ENCODE measurements around the gene SPTBN4.
A peak's percentile ranks its signal among the peaks of the same experiment; 100 is the strongest.
"Not testable (repeated sequence)": the region's sequence is repeated elsewhere in the genome, so short reads cannot be mapped to it uniquely, and the experiment has no call there.

SPTBN4 gene

DNA sequence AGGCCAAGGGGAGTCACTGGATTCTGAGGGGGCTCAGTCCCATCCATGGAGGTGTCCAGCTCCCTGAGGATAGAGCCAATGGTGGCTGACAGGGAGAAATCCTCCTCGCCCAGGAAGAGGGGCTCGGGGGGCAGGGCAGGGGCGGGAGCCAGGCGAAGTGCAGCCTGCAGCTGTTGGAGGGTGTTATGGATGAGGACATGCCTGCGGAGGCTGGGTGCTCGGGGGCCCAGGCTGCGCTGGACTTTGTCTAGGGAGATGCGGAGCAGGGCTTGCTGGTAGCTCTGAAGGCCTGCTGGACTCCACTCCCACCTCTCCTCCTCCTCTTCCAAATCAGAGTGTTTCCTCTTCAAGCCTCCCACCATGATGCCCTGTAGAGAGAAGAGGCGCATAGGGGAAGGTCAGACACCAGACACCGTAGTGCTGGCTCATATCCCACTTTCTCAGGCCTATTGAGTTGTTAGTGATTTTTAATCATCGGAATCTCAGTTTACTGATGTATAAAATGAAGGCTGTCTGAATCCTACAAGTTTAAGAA, 25.0 kb upstream of the SPTBN4 start:
- no peak for DNase-seq (ENCODE audit: low read depth in 2 of 2)

DNA sequence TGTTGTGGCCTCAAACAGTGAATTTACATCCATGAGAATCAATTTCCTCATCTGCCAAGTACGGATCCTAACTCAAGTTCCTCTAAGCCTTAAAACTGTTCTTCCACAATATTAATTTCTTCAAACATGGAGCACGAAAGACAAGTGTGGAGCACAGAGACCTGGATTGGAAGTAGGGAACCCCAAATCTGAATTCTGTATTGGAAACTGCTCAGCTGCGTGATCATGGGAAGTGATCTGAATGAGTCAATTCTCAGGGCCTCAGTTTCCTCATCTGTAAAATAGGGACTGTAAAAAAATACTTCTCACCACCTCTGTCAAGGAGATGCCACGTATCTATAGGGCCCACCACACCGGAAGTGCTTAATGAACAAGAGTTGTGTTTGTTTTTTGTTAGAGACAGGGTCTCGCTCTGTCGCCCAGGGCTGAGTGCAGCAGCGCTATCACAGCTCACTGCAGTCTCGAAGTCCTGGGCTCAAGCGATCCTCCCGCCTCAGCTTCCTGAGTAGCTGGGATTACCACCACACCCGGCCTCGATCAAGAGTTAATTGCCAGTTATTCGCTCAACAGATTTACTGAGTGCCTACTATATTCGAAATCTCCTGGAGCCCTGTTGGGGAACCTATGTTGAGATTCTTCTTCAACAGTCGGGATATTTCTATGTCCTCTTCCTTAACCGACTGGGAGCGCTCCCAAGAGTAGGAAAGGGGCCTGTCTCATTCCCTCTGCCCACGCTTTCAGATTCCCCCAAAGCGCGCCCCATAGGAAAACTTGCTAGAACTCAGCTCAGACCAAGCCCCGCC, 24.3 kb upstream of the SPTBN4 start:
- no peak for DNase-seq (ENCODE audit: low read depth in 2 of 2)

- peak; percentile 99 for DNase-seq (ENCODE audit: low read depth in 2 of 2)
Measured at GRCh38 chr19:40443131-40443999, 23.4 kb upstream of the SPTBN4 start.

- peak; percentile 92 to 97 for DNase-seq (ENCODE audit: low read depth in 2 of 2)
Measured at GRCh38 chr19:40444000-40444824, 22.6 kb upstream of the SPTBN4 start, which contains the start of gene SERTAD3. TSS of gene SERTAD3 (minus strand) at chr19:40444335. CDS start at chr19:40442080, 2,255 bp downstream.

- no peak for DNase-seq (ENCODE audit: low read depth in 2 of 2)
Measured at GRCh38 chr19:40444825-40445312, 21.9 kb upstream of the SPTBN4 start.

DNA sequence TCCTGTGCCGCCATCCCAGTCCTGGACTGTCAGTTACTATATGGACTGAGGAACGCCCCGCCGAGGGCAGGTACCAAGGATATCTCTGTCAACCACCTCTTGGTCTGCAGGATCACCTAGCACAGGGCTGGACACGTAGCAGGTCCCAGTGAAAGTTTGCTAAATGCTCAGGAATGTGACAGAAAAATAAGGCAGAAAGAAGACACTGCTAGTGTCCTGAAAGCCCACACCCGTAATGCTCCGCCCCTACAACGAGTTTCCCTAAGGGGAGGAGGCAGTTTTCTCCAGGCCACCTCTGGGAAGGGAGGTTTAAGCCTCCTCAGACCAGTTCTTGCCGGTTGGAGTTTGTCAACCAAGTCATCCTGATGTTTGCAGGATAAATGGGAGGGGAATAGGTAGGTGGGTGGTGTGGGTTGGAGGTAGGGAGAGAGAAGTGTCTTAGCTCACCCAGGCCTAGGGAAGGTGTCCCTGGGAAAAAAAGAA, 21.0 kb upstream of the SPTBN4 start:
- DNase-seq (ENCODE audit: low read depth in 2 of 2), result no peak

GRCh38 chr19:40446263-40446784, 20.5 kb upstream of the SPTBN4 start:
- no peak for DNase-seq (ENCODE audit: low read depth in 2 of 2)

DNA sequence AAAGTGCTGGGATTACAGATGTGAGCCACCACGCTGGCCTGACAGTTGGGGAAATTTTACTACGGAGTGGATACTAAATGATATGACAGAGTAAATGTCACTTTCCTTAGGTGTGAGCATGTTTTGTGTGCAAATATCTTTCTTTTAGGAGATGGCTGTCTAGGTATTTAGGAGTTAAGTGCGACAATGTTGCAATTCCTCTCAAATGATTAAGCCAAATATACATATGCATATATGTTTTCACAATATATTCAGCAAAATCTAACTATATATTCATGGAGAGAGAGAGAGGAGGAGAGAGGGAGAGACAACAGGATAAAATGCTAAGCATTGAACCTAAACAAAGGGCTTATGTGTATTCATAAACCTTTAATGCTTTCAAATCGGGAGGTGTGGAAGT, 17.3 kb upstream of the SPTBN4 start:
- no peak for DNase-seq (ENCODE audit: low read depth in 2 of 2)

- DNase-seq (ENCODE audit: low read depth in 2 of 2), result no peak
Measured at GRCh38 chr19:40450664-40451063, 16.1 kb upstream of the SPTBN4 start.

- DNase-seq (ENCODE audit: low read depth in 2 of 2), result no peak
Measured at GRCh38 chr19:40452016-40452415, 14.8 kb upstream of the SPTBN4 start.

GRCh38 chr19:40453151-40453735, 13.6 kb upstream of the SPTBN4 start:
- no peak for DNase-seq (ENCODE audit: low read depth in 2 of 2)

- DNase-seq (ENCODE audit: low read depth in 2 of 2), result not testable (repeated sequence)
Measured at GRCh38 chr19:40453943-40454342, 12.9 kb upstream of the SPTBN4 start.

- DNase-seq (ENCODE audit: low read depth in 2 of 2), result no peak
Measured at GRCh38 chr19:40457048-40457447, 9.8 kb upstream of the SPTBN4 start.

DNA sequence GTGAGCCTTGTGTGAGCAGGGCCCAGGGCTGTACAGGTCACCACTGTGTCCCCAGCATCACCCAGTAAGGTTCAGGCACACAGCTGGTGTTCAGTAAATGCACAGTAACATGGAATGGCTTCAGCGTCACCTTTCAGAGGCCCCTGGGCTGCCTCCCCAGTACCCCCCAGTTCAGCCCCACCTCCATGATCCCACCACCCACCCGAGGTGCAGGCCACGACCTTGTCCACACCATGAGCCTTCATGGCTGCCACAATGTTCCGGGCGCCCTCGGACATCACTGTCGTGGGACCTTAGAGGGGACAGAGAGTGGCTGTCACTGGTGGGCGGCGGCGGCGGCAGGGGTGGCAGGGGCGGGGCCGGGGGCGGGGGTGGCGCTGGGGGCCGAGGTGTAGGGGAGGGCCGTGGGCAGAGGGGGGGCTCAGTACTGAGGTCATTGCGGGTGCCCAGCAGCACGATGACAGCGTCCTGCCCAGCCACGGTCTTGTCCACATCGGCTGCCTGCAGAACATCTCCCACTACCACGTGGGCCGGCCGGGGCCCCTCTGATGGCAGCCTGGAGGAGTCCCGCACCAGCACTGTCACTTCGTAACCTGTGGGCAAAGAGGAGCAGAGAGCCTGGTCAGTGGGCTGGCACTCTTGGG, 8.7 kb upstream of the SPTBN4 start:
- no peak for DNase-seq (ENCODE audit: low read depth in 2 of 2)

- DNase-seq (ENCODE audit: low read depth in 2 of 2), result no peak
Measured at GRCh38 chr19:40458597-40458974, 8.2 kb upstream of the SPTBN4 start.

GRCh38 chr19:40460185-40460584, 6.6 kb upstream of the SPTBN4 start:
- DNase-seq (ENCODE audit: low read depth in 2 of 2), result no peak

DNA sequence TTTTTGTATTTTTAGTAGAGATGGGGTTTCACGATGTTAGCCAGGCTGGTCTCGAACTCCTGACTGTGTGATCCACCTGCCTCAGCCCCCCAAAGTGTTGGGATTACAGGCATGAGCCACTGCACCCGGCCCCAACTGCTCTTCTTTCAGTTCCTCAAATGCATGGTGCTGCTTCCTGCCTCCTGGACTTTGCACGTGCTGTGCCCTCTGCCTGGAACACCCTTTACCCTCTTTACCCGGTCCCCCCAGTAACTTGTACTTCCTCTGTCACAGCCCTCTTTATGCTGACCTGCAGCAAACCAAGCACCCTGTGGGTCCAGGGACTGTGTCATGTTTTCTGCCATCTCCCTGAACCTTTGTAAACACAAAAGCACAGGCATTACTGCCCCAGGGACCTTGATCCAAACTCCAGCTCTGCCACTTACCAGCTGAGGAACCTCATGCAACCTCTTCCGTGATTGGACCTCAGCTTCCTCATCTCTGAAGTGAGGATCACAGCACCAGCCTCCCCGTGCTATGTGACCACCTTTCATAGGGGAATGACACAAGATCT, 5.1 kb upstream of the SPTBN4 start:
- no peak for DNase-seq (ENCODE audit: low read depth in 2 of 2)

DNA sequence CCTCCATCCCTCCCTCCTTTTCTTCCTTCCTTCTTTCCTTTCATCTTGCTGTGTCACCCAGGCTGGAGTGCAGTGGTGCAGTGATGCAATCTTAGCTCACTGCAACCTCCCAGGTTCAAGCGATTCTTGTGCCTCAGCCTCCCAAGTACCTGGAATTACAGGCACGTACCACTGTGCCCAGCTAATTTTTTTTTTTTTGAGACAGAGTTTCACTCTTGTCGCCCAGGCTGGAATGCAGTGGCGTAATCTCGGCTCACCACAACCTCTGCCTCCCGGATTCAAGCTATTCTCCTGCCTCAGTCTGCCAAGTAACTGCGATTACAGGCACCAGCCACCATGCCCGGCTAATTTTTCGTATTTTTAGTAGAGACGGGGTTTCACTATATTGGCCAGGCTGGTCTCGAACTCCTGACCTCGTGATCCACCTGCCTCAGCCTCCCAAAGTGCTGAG, 3.2 kb upstream of the SPTBN4 start:
- not testable (repeated sequence) for DNase-seq (ENCODE audit: low read depth in 2 of 2)
